GM12892 (cell line): Measurements from ENCODE around the gene HS3ST3B1.

Source experiments
- POLR2A ChIP-seq: IDR thresholded peaks from 2 replicates; pipeline ENCODE4 v1.6.1; 2011; ENCODE audit warnings: low read depth, low read length, control low read depth
- POLR2AphosphoS5 ChIP-seq: IDR thresholded peaks from 2 replicates; pipeline ENCODE4 v1.6.1; 2011; ENCODE audit warnings: low read depth, low read length, control low read depth
- TAF1 ChIP-seq: IDR thresholded peaks from 2 replicates; pipeline ENCODE4 v1.6.1; 2011; ENCODE audit warnings: low read depth, mild to moderate bottlenecking, control low read depth, low read length, borderline replicate concordance

GRCh38 chr17:14387036-14387435 is 86.2 kb downstream of the HS3ST3B1 start:
- no peak for TF ChIP-seq POLR2AphosphoS5
- TF ChIP-seq POLR2A: no peak
- TF ChIP-seq TAF1: no peak
